HG03558 (cell line): ENCODE data around the gene SLC38A2.
"Not testable (repeated sequence)": the region's sequence is repeated elsewhere in the genome, so short reads cannot be mapped to it uniquely, and the experiment has no call there.

Source experiments
- ATAC-seq: cut with Tn5 transposase; IDR thresholded peaks from one replicate; pipeline ENCODE4 v1.9.1; 2021; ENCODE audit warnings: moderate number of reproducible peaks; ENCODE audit not compliant: unreplicated experiment; ENCODE audit errors: extremely low read depth

The SLC38A2 gene

GRCh38 chr12:46372544-46373300, at the start of gene SLC38A2:
Gene SLC38A2, minus strand, starts transcription at chr12:46372773. Its CDS starts 1,480 bp downstream, at chr12:46371293.
- peak; percentile 54 for ATAC-seq

GRCh38 chr12:46419675-46420074, 47.1 kb upstream of the SLC38A2 start:
- ATAC-seq = no peak

- no peak for ATAC-seq
Observed at GRCh38 chr12:46415552-46415951, 43.0 kb upstream of the SLC38A2 start.

GRCh38 chr12:46414591-46415268, 42.2 kb upstream of the SLC38A2 start:
- ATAC-seq = no peak

- ATAC-seq = no peak
Observed at GRCh38 chr12:46413368-46413767, 40.8 kb upstream of the SLC38A2 start.

GRCh38 chr12:46412857-46413256, 40.3 kb upstream of the SLC38A2 start:
- no peak for ATAC-seq

- ATAC-seq = no peak
Observed at GRCh38 chr12:46410495-46410894, 37.9 kb upstream of the SLC38A2 start.

GRCh38 chr12:46409974-46410373, 37.4 kb upstream of the SLC38A2 start:
- no peak for ATAC-seq

- ATAC-seq = no peak
Observed at GRCh38 chr12:46409342-46409741, 36.8 kb upstream of the SLC38A2 start.

- ATAC-seq = no peak
Observed at GRCh38 chr12:46408441-46408840, 35.9 kb upstream of the SLC38A2 start.

- no peak for ATAC-seq
Observed at GRCh38 chr12:46407361-46407760, 34.8 kb upstream of the SLC38A2 start.

- no peak for ATAC-seq
Observed at GRCh38 chr12:46406352-46407027, 33.9 kb upstream of the SLC38A2 start.

GRCh38 chr12:46404733-46405132, 32.2 kb upstream of the SLC38A2 start:
- ATAC-seq = no peak

GRCh38 chr12:46404225-46404631, 31.7 kb upstream of the SLC38A2 start:
- ATAC-seq = no peak

GRCh38 chr12:46403719-46404070, 31.1 kb upstream of the SLC38A2 start:
- no peak for ATAC-seq

- ATAC-seq = no peak
Observed at GRCh38 chr12:46402941-46403718, 30.6 kb upstream of the SLC38A2 start.

GRCh38 chr12:46402451-46402850, 29.9 kb upstream of the SLC38A2 start:
- ATAC-seq = no peak

- no peak for ATAC-seq
Observed at GRCh38 chr12:46401662-46402061, 29.1 kb upstream of the SLC38A2 start.

- no peak for ATAC-seq
Observed at GRCh38 chr12:46400406-46400805, 27.8 kb upstream of the SLC38A2 start.

- not testable (repeated sequence) for ATAC-seq
Observed at GRCh38 chr12:46399461-46400248, 27.1 kb upstream of the SLC38A2 start.
